Measurements from ENCODE around the gene SLC9A9.

DNA sequence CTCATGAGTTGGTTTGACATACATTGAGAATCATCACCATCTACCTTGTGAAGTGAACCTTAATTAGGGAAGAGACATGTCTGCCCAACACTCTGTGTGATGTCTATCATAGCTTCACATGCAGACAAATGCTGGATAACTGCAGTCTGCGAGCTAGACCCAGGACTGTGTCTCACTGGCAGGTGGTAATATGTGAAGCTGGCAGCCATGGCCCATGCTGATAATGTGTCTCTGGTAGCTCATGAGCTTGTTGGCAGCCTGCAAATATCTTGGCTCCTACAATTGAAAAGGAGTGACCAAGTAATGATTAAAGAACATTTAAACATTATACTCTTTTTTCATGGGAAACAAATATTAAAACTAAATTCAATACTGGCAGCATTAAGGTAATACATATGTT, 493.9 kb downstream of the SLC9A9 start:
- TF ChIP-seq POLR2A (IDR thresholded peaks at IDR 0.05; ENCODE audit: low read length): no peak
- TF ChIP-seq GATA1 (IDR thresholded peaks at IDR 0.05; ENCODE audit: low read depth, low read length): no peak
